ENCODE measurements around the gene NOS1.

The NOS1 gene

GRCh38 chr12:117293510-117293909 lies 67.9 kb downstream of the NOS1 start:
- DNase-seq: no peak
- intact Hi-C loops (cut with DNase I): no loop called here

- intact Hi-C loops (cut with DNase I): no loop called here
- DNase-seq: no peak
These were observed 68.7 kb downstream of the NOS1 start for GRCh38 chr12:117292688-117293087.

- peak in 6 of 42 donors; percentile 2 to 38 (median 16) for DNase-seq
- intact Hi-C loops (cut with DNase I): no loop called here
These were observed 77.3 kb downstream of the NOS1 start for GRCh38 chr12:117284140-117284539.

- intact Hi-C loops (cut with DNase I): no loop called here
- DNase-seq: no peak
These were observed 78.9 kb downstream of the NOS1 start for GRCh38 chr12:117282490-117282889.

- DNase-seq: no peak
- intact Hi-C loops (cut with DNase I): no loop called here
These were observed 81.3 kb downstream of the NOS1 start for GRCh38 chr12:117280019-117280680.

- intact Hi-C loops (cut with DNase I): no loop called here
- DNase-seq: peak in 20 of 42 donors; percentile 4 to 62 (median 24)
These were observed 81.8 kb downstream of the NOS1 start for GRCh38 chr12:117279606-117280005.

- intact Hi-C loops (cut with DNase I): no loop called here
- no peak for DNase-seq
These were observed 83.6 kb downstream of the NOS1 start for GRCh38 chr12:117277875-117278274.

GRCh38 chr12:117273091-117273490 lies 88.3 kb downstream of the NOS1 start:
- no peak for DNase-seq
- intact Hi-C loops (cut with DNase I): no loop called here

GRCh38 chr12:117272690-117273089 lies 88.7 kb downstream of the NOS1 start:
- intact Hi-C loops (cut with DNase I): no loop called here

GRCh38 chr12:117262749-117263148 lies 98.7 kb downstream of the NOS1 start:
- intact Hi-C loops (cut with DNase I): no loop called here

More at GRCh38 chr12:117272690-117273089, 88.7 kb downstream of the NOS1 start:
- no peak for DNase-seq

GRCh38 chr12:117261247-117261646 lies 100.2 kb downstream of the NOS1 start:
- intact Hi-C loops (cut with DNase I): no loop called here
- DNase-seq: no peak

More at GRCh38 chr12:117262749-117263148, 98.7 kb downstream of the NOS1 start:
- no peak for DNase-seq

GRCh38 chr12:117255386-117255785 lies 106.0 kb downstream of the NOS1 start:
- no peak for DNase-seq
- intact Hi-C loops (cut with DNase I): no loop called here

GRCh38 chr12:117243488-117243887 lies 117.9 kb downstream of the NOS1 start:
- no peak for DNase-seq
- intact Hi-C loops (cut with DNase I): no loop called here

GRCh38 chr12:117241697-117242096 lies 119.7 kb downstream of the NOS1 start:
- no peak for DNase-seq
- intact Hi-C loops (cut with DNase I): no loop called here

- no peak for DNase-seq
- intact Hi-C loops (cut with DNase I): no loop called here
These were observed 121.2 kb downstream of the NOS1 start for GRCh38 chr12:117240081-117240755.

- intact Hi-C loops (cut with DNase I): no loop called here
These were observed 124.9 kb downstream of the NOS1 start for GRCh38 chr12:117236456-117237001.

GRCh38 chr12:117235261-117235660 lies 126.2 kb downstream of the NOS1 start:
- DNase-seq: no peak
- intact Hi-C loops (cut with DNase I): no loop called here

More at GRCh38 chr12:117236456-117237001, 124.9 kb downstream of the NOS1 start:
- DNase-seq: peak; percentile 82 to 99 (median 94)

- no peak for DNase-seq
- intact Hi-C loops (cut with DNase I): no loop called here
These were observed 127.0 kb downstream of the NOS1 start for GRCh38 chr12:117234441-117234840.

- intact Hi-C loops (cut with DNase I): no loop called here
- no peak for DNase-seq
These were observed 129.7 kb downstream of the NOS1 start for GRCh38 chr12:117231750-117232149.

GRCh38 chr12:117228239-117228638 lies 133.2 kb downstream of the NOS1 start:
- intact Hi-C loops (cut with DNase I): no loop called here
- DNase-seq: peak in 9 of 42 donors; percentile 3 to 26 (median 9)

Data from head of caudate nucleus (tissue), 42 donors.